Measurements from ENCODE around the gene CD2AP. TPM values are rescaled to one million over a fixed set of nuclear protein-coding genes. Genes with fewer than 3 reads are reported as not detected.
"Not testable (repeated sequence)": the region's sequence is repeated elsewhere in the genome, so short reads cannot be mapped to it uniquely, and the experiment has no call there.

Gene CD2AP
- total and polyA plus RNA-seq, 7 experiments from 2014 or later = 7.6 to 37.0 (median 25.8) TPM

DNA sequence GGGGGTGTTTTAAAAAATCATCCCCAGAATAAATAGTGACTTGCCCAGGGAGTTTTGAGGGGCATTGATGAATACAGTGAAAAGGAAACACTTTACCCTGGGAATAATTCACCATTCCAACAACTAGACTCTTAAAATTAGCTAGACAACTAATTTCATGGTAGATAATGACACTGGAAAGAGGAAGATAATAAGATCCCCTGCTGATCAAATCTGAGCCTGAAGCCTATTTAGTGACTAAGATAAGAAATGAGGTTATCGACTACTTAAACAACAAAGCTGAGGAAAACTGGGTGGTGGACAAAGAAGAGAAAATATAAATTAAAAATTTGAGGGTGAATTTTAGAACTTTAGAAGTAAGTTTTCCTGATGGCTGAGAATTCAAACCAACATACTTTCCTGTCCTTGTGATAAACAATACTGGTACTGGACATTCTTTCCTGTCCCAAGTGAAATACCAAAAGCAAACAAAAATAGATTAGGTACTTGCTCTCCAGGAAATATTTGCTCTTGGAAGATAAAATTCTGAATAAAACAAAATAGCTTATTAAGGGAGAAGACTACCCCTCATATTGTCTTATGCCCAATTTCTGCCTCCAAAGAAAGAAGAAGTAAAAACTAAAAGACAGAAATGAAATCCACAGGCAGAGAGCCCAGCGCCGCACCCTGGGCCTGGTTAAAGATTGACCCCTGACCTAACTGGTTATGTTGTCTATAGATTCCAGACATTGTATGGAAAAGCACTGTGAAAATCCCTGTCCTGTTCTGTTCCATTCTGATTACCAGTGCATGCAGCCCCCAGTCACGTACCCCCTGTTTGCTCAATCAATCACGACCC lies 156.8 kb downstream of the CD2AP start:
- Mint-ChIP-seq H3K9me3 (peaks cover 0 to 3% (median 0%) of the 10 kb centered on the region in 11 donors), H3K27me3 (peaks cover 0 to 27% (median 3%) of the 10 kb centered on the region in 5 donors), H3K27ac (no peak overlapping the region), H3K4me1 (peaks cover 7 to 12% (median 8%) of the 10 kb centered on the region in 7 donors), H3K4me3 (no peak overlapping the region), H3K36me3 (no peaks in the 10 kb centered on the region)
- no peak overlapping the region for H3K4me3 ChIP-seq (ENCODE audit: low read length)
- CTCF ChIA-PET = no interaction called here
- DNase-seq = no peak
- H3K36me3 ChIP-seq (ENCODE audit: control insufficient read depth in 2 of 3, insufficient read depth in 3 of 3, low read length in 3 of 3) = no peaks in the 10 kb centered on the region
- peaks cover 6 to 9% of the 10 kb centered on the region in 2 donors for H3K4me1 ChIP-seq (ENCODE audit: control insufficient read depth in 2 of 2, insufficient read depth in 2 of 2, low read length in 2 of 2)
- no peak overlapping the region for H3K27ac ChIP-seq (ENCODE audit: low read depth, low read length)
- POLR2A ChIA-PET = no interaction called here
- ATAC-seq = no peak
- no peaks in the 10 kb centered on the region for H3K27me3 ChIP-seq (ENCODE audit: control insufficient read depth in 2 of 2, insufficient read depth in 2 of 2, low read length in 2 of 2)
- intact Hi-C loops (cut with micrococcal nuclease) = loop anchor here (5.0 kb wide), 1 partner anchor 157 kb away; the partner anchor contains the start of gene CD2AP (in 2 of the 2)
- H3K9me3 ChIP-seq (ENCODE audit: control insufficient read depth in 2 of 3, low read length in 3 of 3) = no peaks in the 10 kb centered on the region

DNA sequence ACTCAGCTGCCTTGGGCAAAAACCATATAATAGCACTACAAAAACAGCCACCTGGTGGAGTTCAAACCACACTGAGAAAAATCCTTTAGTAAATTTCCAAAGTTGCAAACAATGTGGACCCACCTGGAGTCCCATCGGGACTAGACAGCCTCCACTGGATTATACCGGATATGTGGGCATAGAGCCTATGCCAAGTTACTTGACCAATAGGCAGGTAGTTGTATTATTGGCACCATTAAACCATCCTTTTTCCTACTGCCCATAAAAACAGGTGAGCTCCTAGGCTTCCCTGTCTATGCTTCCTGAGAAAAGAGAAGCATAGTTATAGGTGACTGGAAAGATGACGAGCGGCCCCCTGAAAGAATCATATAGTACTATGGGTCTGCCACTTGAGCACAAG lies 169.1 kb downstream of the CD2AP start:
- peaks cover 0 to 4% (median 0%) of the 10 kb centered on the region in 7 donors for H3K4me1 Mint-ChIP-seq
- H3K36me3 Mint-ChIP-seq = peaks cover 0 to 2% (median 0%) of the 10 kb centered on the region in 5 donors
- H3K36me3 ChIP-seq (ENCODE audit: control insufficient read depth in 2 of 3, insufficient read depth in 3 of 3, low read length in 3 of 3) = no peaks in the 10 kb centered on the region
- no peak overlapping the region for H3K27ac Mint-ChIP-seq
- no peaks in the 10 kb centered on the region for H3K27me3 ChIP-seq (ENCODE audit: control insufficient read depth in 2 of 2, insufficient read depth in 2 of 2, low read length in 2 of 2)
- DNase-seq = no peak
- no peaks in the 10 kb centered on the region for H3K9me3 ChIP-seq (ENCODE audit: control insufficient read depth in 2 of 3, low read length in 3 of 3)
- H3K27ac ChIP-seq (ENCODE audit: low read depth, low read length) = no peak overlapping the region
- CTCF ChIA-PET = no interaction called here
- no peak for ATAC-seq
- intact Hi-C loops (cut with micrococcal nuclease) = no loop called here
- no peak overlapping the region for H3K4me3 ChIP-seq (ENCODE audit: low read length)
- no peaks in the 10 kb centered on the region for H3K4me1 ChIP-seq (ENCODE audit: control insufficient read depth in 2 of 2, insufficient read depth in 2 of 2, low read length in 2 of 2)
- H3K9me3 Mint-ChIP-seq = peaks cover 0 to 8% (median 0%) of the 10 kb centered on the region in 11 donors
- POLR2A ChIA-PET = no interaction called here
- H3K4me3 Mint-ChIP-seq = no peak overlapping the region
- H3K27me3 Mint-ChIP-seq = peaks cover 1 to 13% (median 5%) of the 10 kb centered on the region in 5 donors

DNA sequence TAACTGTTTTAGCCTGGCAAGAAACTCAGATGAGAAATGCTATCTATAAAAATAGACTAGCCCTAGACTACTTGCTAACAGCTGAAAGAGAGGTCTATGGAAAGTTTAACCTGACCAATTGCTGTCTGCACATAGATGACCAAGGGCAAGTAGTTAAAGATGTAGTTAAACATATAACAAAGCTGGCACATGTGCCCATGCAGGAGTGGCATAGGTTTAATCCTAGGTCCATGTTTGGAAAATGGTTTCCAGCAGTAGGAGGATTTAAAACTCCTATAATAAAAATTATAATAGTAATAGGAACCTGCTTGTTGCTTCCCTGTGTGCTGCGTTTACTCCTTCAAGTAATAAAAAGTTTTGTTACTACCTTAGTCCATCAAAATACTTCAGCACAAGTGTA lies 169.6 kb downstream of the CD2AP start:
- no peak for ATAC-seq
- Histone ChIP-seq H3K9me3 (ENCODE audit: control insufficient read depth in 2 of 3, low read length in 3 of 3) (no peaks in the 10 kb centered on the region), H3K36me3 (ENCODE audit: control insufficient read depth in 2 of 3, insufficient read depth in 3 of 3, low read length in 3 of 3) (no peaks in the 10 kb centered on the region), H3K27me3 (ENCODE audit: control insufficient read depth in 2 of 2, insufficient read depth in 2 of 2, low read length in 2 of 2) (no peaks in the 10 kb centered on the region), H3K27ac (ENCODE audit: low read depth, low read length) (no peak overlapping the region), H3K4me1 (ENCODE audit: control insufficient read depth in 2 of 2, insufficient read depth in 2 of 2, low read length in 2 of 2) (no peaks in the 10 kb centered on the region), H3K4me3 (ENCODE audit: low read length) (no peak overlapping the region)
- ChIA-PET POLR2A (no interaction called here), CTCF (no interaction called here)
- no peak overlapping the region for H3K4me3 Mint-ChIP-seq
- H3K4me1 Mint-ChIP-seq = peaks cover 0 to 4% (median 0%) of the 10 kb centered on the region in 7 donors
- no peaks in the 10 kb centered on the region for H3K36me3 Mint-ChIP-seq
- H3K27ac Mint-ChIP-seq = no peak overlapping the region
- H3K27me3 Mint-ChIP-seq = peaks cover 0 to 12% (median 3%) of the 10 kb centered on the region in 5 donors
- DNase-seq = no peak
- intact Hi-C loops (cut with micrococcal nuclease) = no loop called here
- peaks cover 0 to 3% (median 0%) of the 10 kb centered on the region in 11 donors for H3K9me3 Mint-ChIP-seq

DNA sequence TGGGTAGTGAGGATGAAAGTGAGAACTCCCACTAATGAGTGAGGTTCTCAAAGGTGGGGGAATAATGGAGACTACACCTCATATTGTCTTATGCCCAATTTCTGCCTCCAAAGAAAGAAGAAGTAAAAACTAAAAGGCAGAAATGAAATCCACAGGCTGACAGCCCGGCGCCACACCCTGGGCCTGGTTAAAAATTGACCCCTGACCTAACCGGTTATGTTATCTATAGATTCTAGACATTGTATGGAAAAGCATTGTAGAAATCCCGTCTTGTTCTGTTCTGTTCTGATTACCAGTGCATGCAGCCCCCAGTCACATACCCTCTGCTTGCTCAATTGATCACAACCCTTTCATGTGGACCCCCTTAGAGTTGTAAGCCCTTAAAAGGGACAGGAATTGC lies 170.0 kb downstream of the CD2AP start:
- H3K27me3 Mint-ChIP-seq; H3K27ac ChIP-seq (ENCODE audit: low read depth, low read length); H3K36me3 ChIP-seq (ENCODE audit: control insufficient read depth in 2 of 3, insufficient read depth in 3 of 3, low read length in 3 of 3); H3K4me1 Mint-ChIP-seq; H3K4me3 Mint-ChIP-seq; CTCF ChIA-PET; H3K4me3 ChIP-seq (ENCODE audit: low read length); H3K36me3 Mint-ChIP-seq; intact Hi-C loops (cut with micrococcal nuclease); ATAC-seq; POLR2A ChIA-PET; H3K9me3 ChIP-seq (ENCODE audit: control insufficient read depth in 2 of 3, low read length in 3 of 3); H3K9me3 Mint-ChIP-seq; DNase-seq; H3K27me3 ChIP-seq (ENCODE audit: control insufficient read depth in 2 of 2, insufficient read depth in 2 of 2, low read length in 2 of 2); H3K4me1 ChIP-seq (ENCODE audit: control insufficient read depth in 2 of 2, insufficient read depth in 2 of 2, low read length in 2 of 2): not testable (repeated sequence)
- H3K27ac Mint-ChIP-seq = peak overlapping the region in 1 of 9 donors; percentile 26

DNA sequence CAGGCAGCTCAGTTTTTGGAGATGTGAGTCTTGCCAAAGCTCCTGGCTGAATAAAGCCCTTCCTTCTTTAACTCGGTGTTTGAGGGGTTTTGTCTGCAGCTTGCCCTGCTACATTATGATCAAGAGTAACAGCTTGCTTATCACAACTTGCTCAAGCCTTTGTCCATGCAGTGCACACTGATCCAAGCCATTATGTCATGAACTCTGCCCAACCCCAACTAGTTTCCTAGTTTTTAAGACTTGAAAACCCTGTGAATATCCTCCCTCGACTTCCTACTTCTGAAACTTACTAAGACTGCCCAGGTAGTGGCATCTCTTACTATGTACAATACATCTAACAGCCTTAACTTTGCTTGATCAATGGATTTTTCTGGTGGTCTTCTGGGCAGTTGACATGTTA lies 170.4 kb downstream of the CD2AP start:
- Mint-ChIP-seq H3K36me3 (no peaks in the 10 kb centered on the region), H3K9me3 (no peaks in the 10 kb centered on the region), H3K4me3 (no peak overlapping the region), H3K27ac (no peak overlapping the region), H3K4me1 (peaks cover 0 to 4% (median 0%) of the 10 kb centered on the region in 7 donors), H3K27me3 (peaks cover 0 to 7% (median 0%) of the 10 kb centered on the region in 5 donors)
- Histone ChIP-seq H3K27ac (ENCODE audit: low read depth, low read length) (no peak overlapping the region), H3K36me3 (ENCODE audit: control insufficient read depth in 2 of 3, insufficient read depth in 3 of 3, low read length in 3 of 3) (no peaks in the 10 kb centered on the region), H3K9me3 (ENCODE audit: control insufficient read depth in 2 of 3, low read length in 3 of 3) (no peaks in the 10 kb centered on the region), H3K4me3 (ENCODE audit: low read length) (no peak overlapping the region), H3K4me1 (ENCODE audit: control insufficient read depth in 2 of 2, insufficient read depth in 2 of 2, low read length in 2 of 2) (no peaks in the 10 kb centered on the region), H3K27me3 (ENCODE audit: control insufficient read depth in 2 of 2, insufficient read depth in 2 of 2, low read length in 2 of 2) (no peaks in the 10 kb centered on the region)
- CTCF ChIA-PET = no interaction called here
- DNase-seq (no peak), ATAC-seq (no peak)
- intact Hi-C loops (cut with micrococcal nuclease) = no loop called here
- POLR2A ChIA-PET = no interaction called here

DNA sequence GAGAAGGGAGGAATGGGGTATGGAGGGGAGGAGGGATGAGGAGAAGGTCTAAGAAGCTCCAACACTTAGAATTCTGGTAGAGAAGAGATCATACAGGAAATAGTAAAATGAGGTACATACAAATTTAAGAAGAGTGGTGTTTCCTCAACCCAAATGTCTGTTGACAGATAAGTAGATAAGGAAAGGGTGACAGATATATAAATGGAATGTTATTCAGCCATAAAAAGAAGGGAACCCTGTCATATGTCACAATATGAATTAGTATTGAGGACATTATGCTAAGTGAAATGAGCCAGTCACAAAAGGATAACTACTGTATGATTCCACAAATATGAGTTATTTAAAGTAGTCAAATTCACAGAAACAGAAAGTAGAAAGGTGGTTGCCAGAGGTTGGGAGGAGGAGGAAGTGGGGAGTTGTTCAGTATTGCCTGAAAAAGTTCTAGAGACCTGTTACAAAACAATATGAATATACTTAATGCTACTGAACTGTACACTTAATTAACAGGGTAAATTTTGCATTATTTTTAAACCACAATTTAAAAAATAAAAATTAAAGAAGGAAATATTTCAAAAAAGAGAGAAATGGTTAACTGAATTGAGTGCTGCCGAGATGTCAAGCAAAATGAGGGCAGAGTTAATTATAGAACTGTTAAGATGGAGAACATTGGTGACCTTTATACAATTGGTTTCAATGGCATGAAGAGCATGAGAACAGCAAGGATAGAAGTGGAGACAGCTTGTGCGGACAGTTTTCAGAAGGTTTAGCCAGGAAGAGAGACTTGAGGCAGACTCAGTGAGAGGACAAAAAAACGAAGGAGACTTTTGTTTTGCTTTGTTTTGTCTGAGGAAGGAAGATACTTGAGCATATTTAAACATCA lies 173.2 kb downstream of the CD2AP start:
- Mint-ChIP-seq H3K27me3 (peaks cover 0 to 2% (median 0%) of the 10 kb centered on the region in 5 donors), H3K36me3 (no peaks in the 10 kb centered on the region), H3K9me3 (no peaks in the 10 kb centered on the region), H3K4me3 (no peak overlapping the region), H3K27ac (no peak overlapping the region), H3K4me1 (peaks cover 0 to 5% (median 0%) of the 10 kb centered on the region in 7 donors)
- DNase-seq = peak in 1 of 9 donors; percentile 4
- intact Hi-C loops (cut with micrococcal nuclease) = loop anchor here in 1 of 2 donors (5.0 kb wide), 1 partner anchor 82 kb away; no protein-coding TSS in a partner anchor
- no peak overlapping the region for H3K27ac ChIP-seq (ENCODE audit: low read depth, low read length)
- no peaks in the 10 kb centered on the region for H3K4me1 ChIP-seq (ENCODE audit: control insufficient read depth in 2 of 2, insufficient read depth in 2 of 2, low read length in 2 of 2)
- H3K4me3 ChIP-seq (ENCODE audit: low read length) = no peak overlapping the region
- no peaks in the 10 kb centered on the region for H3K27me3 ChIP-seq (ENCODE audit: control insufficient read depth in 2 of 2, insufficient read depth in 2 of 2, low read length in 2 of 2)
- ChIA-PET POLR2A (no interaction called here), CTCF (no interaction called here)
- H3K36me3 ChIP-seq (ENCODE audit: control insufficient read depth in 2 of 3, insufficient read depth in 3 of 3, low read length in 3 of 3) = no peaks in the 10 kb centered on the region
- no peak for ATAC-seq
- no peaks in the 10 kb centered on the region for H3K9me3 ChIP-seq (ENCODE audit: control insufficient read depth in 2 of 3, low read length in 3 of 3)

Data from naive thymus-derived CD4-positive, alpha-beta T cell (primary cell).